ENCODE results near the gene ZBTB34.
"Not testable (repeated sequence)": the region's sequence is repeated elsewhere in the genome, so short reads cannot be mapped to it uniquely, and the experiment has no call there.

Gene ZBTB34

GRCh38 chr9:126860077-126860756 lies at the start of gene ZBTB34:
TSS of gene ZBTB34 (plus strand) at chr9:126860639. CDS start at chr9:126879400, 18,761 bp downstream.
- H3K36me3 ChIP-seq (ENCODE audit: control insufficient read depth, insufficient read depth, low read length) = peaks cover 21% of the 10 kb centered on the region
- H3K4me3 ChIP-seq (ENCODE audit: low read depth, low read length) = peak within 1 kb of the TSS; percentile 79
- H3K9ac ChIP-seq (ENCODE audit: low read depth, low read length) = peak within 1 kb of the TSS; percentile 60
- H3K9me3 ChIP-seq (ENCODE audit: control insufficient read depth, insufficient read depth, low read length) = no peaks in the 10 kb centered on the region
- peaks cover 26% of the 10 kb centered on the region for H3K4me1 ChIP-seq (ENCODE audit: control insufficient read depth, insufficient read depth, low read length)
- H3K27ac ChIP-seq (ENCODE audit: low read depth, low read length) = peak within 1 kb of the TSS; percentile 92
- no peaks in the 10 kb centered on the region for H3K27me3 ChIP-seq (ENCODE audit: control insufficient read depth, insufficient read depth, low read length)

- no peaks in the 10 kb centered on the region for H3K4me1 ChIP-seq (ENCODE audit: control insufficient read depth, insufficient read depth, low read length)
- H3K4me3 ChIP-seq (ENCODE audit: low read depth, low read length) = no peak overlapping the region
- H3K9me3 ChIP-seq (ENCODE audit: control insufficient read depth, insufficient read depth, low read length) = no peaks in the 10 kb centered on the region
- no peak overlapping the region for H3K9ac ChIP-seq (ENCODE audit: low read depth, low read length)
- H3K27me3 ChIP-seq (ENCODE audit: control insufficient read depth, insufficient read depth, low read length) = no peaks in the 10 kb centered on the region
- peaks cover 32% of the 10 kb centered on the region for H3K36me3 ChIP-seq (ENCODE audit: control insufficient read depth, insufficient read depth, low read length)
- no peak overlapping the region for H3K27ac ChIP-seq (ENCODE audit: low read depth, low read length)
These were observed 47.4 kb upstream of the ZBTB34 start for GRCh38 chr9:126813072-126813471.

GRCh38 chr9:126814091-126814490 lies 46.3 kb upstream of the ZBTB34 start:
- no peak overlapping the region for H3K4me3 ChIP-seq (ENCODE audit: low read depth, low read length)
- peaks cover 6% of the 10 kb centered on the region; the same call in 1 of the 2 replicates for H3K9me3 ChIP-seq (ENCODE audit: control insufficient read depth, insufficient read depth, low read length)
- H3K27me3 ChIP-seq (ENCODE audit: control insufficient read depth, insufficient read depth, low read length) = no peaks in the 10 kb centered on the region
- H3K9ac ChIP-seq (ENCODE audit: low read depth, low read length) = no peak overlapping the region
- H3K4me1 ChIP-seq (ENCODE audit: control insufficient read depth, insufficient read depth, low read length) = no peaks in the 10 kb centered on the region
- H3K27ac ChIP-seq (ENCODE audit: low read depth, low read length) = no peak overlapping the region
- H3K36me3 ChIP-seq (ENCODE audit: control insufficient read depth, insufficient read depth, low read length) = peaks cover 26% of the 10 kb centered on the region

GRCh38 chr9:126817615-126818014 lies 42.8 kb upstream of the ZBTB34 start:
- not testable (repeated sequence) for H3K27ac ChIP-seq (ENCODE audit: low read depth, low read length); H3K4me1 ChIP-seq (ENCODE audit: control insufficient read depth, insufficient read depth, low read length); H3K9ac ChIP-seq (ENCODE audit: low read depth, low read length); H3K36me3 ChIP-seq (ENCODE audit: control insufficient read depth, insufficient read depth, low read length); H3K9me3 ChIP-seq (ENCODE audit: control insufficient read depth, insufficient read depth, low read length); H3K4me3 ChIP-seq (ENCODE audit: low read depth, low read length); H3K27me3 ChIP-seq (ENCODE audit: control insufficient read depth, insufficient read depth, low read length)

- Histone ChIP-seq H3K9ac (ENCODE audit: low read depth, low read length) (no peak overlapping the region), H3K36me3 (ENCODE audit: control insufficient read depth, insufficient read depth, low read length) (peaks cover 3% of the 10 kb centered on the region; the same call in 1 of the 2 replicates)
These were observed 42.0 kb upstream of the ZBTB34 start for GRCh38 chr9:126818482-126818881.

GRCh38 chr9:126819482-126819881 lies 41.0 kb upstream of the ZBTB34 start:
- no peak overlapping the region for H3K4me3 ChIP-seq (ENCODE audit: low read depth, low read length)
- no peak overlapping the region for H3K27ac ChIP-seq (ENCODE audit: low read depth, low read length)
- H3K9ac ChIP-seq (ENCODE audit: low read depth, low read length) = no peak overlapping the region
- peaks cover 3% of the 10 kb centered on the region; the same call in 1 of the 2 replicates for H3K36me3 ChIP-seq (ENCODE audit: control insufficient read depth, insufficient read depth, low read length)
- no peaks in the 10 kb centered on the region for H3K27me3 ChIP-seq (ENCODE audit: control insufficient read depth, insufficient read depth, low read length)
- H3K9me3 ChIP-seq (ENCODE audit: control insufficient read depth, insufficient read depth, low read length) = peaks cover 6% of the 10 kb centered on the region; the same call in 1 of the 2 replicates
- no peaks in the 10 kb centered on the region for H3K4me1 ChIP-seq (ENCODE audit: control insufficient read depth, insufficient read depth, low read length)

More at GRCh38 chr9:126818482-126818881, 42.0 kb upstream of the ZBTB34 start:
- Histone ChIP-seq H3K9me3 (ENCODE audit: control insufficient read depth, insufficient read depth, low read length) (peaks cover 6% of the 10 kb centered on the region; the same call in 1 of the 2 replicates), H3K4me3 (ENCODE audit: low read depth, low read length) (no peak overlapping the region), H3K27me3 (ENCODE audit: control insufficient read depth, insufficient read depth, low read length) (no peaks in the 10 kb centered on the region), H3K4me1 (ENCODE audit: control insufficient read depth, insufficient read depth, low read length) (no peaks in the 10 kb centered on the region), H3K27ac (ENCODE audit: low read depth, low read length) (no peak overlapping the region)

- Histone ChIP-seq H3K36me3 (ENCODE audit: control insufficient read depth, insufficient read depth, low read length) (no peaks in the 10 kb centered on the region), H3K27me3 (ENCODE audit: control insufficient read depth, insufficient read depth, low read length) (no peaks in the 10 kb centered on the region), H3K27ac (ENCODE audit: low read depth, low read length) (no peak overlapping the region), H3K4me3 (ENCODE audit: low read depth, low read length) (no peak overlapping the region), H3K9ac (ENCODE audit: low read depth, low read length) (no peak overlapping the region), H3K9me3 (ENCODE audit: control insufficient read depth, insufficient read depth, low read length) (peaks cover 6% of the 10 kb centered on the region; the same call in 1 of the 2 replicates), H3K4me1 (ENCODE audit: control insufficient read depth, insufficient read depth, low read length) (no peaks in the 10 kb centered on the region)
These were observed 38.2 kb upstream of the ZBTB34 start for GRCh38 chr9:126822278-126822677.

GRCh38 chr9:126822873-126823272 lies 37.6 kb upstream of the ZBTB34 start:
- H3K27ac ChIP-seq (ENCODE audit: low read depth, low read length) = no peak overlapping the region

GRCh38 chr9:126824052-126824451 lies 36.4 kb upstream of the ZBTB34 start:
- not testable (repeated sequence) for H3K4me1 ChIP-seq (ENCODE audit: control insufficient read depth, insufficient read depth, low read length); H3K27ac ChIP-seq (ENCODE audit: low read depth, low read length); H3K9ac ChIP-seq (ENCODE audit: low read depth, low read length); H3K4me3 ChIP-seq (ENCODE audit: low read depth, low read length); H3K27me3 ChIP-seq (ENCODE audit: control insufficient read depth, insufficient read depth, low read length); H3K9me3 ChIP-seq (ENCODE audit: control insufficient read depth, insufficient read depth, low read length); H3K36me3 ChIP-seq (ENCODE audit: control insufficient read depth, insufficient read depth, low read length)

More at GRCh38 chr9:126822873-126823272, 37.6 kb upstream of the ZBTB34 start:
- Histone ChIP-seq H3K4me3 (ENCODE audit: low read depth, low read length) (no peak overlapping the region), H3K36me3 (ENCODE audit: control insufficient read depth, insufficient read depth, low read length) (no peaks in the 10 kb centered on the region), H3K4me1 (ENCODE audit: control insufficient read depth, insufficient read depth, low read length) (no peaks in the 10 kb centered on the region), H3K9me3 (ENCODE audit: control insufficient read depth, insufficient read depth, low read length) (peaks cover 6% of the 10 kb centered on the region; the same call in 1 of the 2 replicates), H3K9ac (ENCODE audit: low read depth, low read length) (no peak overlapping the region), H3K27me3 (ENCODE audit: control insufficient read depth, insufficient read depth, low read length) (no peaks in the 10 kb centered on the region)

GRCh38 chr9:126827227-126827626 lies 33.2 kb upstream of the ZBTB34 start:
- H3K4me3 ChIP-seq (ENCODE audit: low read depth, low read length) = no peak overlapping the region
- H3K27ac ChIP-seq (ENCODE audit: low read depth, low read length) = no peak overlapping the region
- no peak overlapping the region for H3K9ac ChIP-seq (ENCODE audit: low read depth, low read length)
- H3K9me3 ChIP-seq (ENCODE audit: control insufficient read depth, insufficient read depth, low read length) = no peaks in the 10 kb centered on the region
- peaks cover 3% of the 10 kb centered on the region; the same call in 1 of the 2 replicates for H3K36me3 ChIP-seq (ENCODE audit: control insufficient read depth, insufficient read depth, low read length)
- H3K4me1 ChIP-seq (ENCODE audit: control insufficient read depth, insufficient read depth, low read length) = no peaks in the 10 kb centered on the region
- H3K27me3 ChIP-seq (ENCODE audit: control insufficient read depth, insufficient read depth, low read length) = no peaks in the 10 kb centered on the region

GRCh38 chr9:126829035-126829434 lies 31.4 kb upstream of the ZBTB34 start:
- Histone ChIP-seq H3K36me3 (ENCODE audit: control insufficient read depth, insufficient read depth, low read length) (peaks cover 21% of the 10 kb centered on the region), H3K9ac (ENCODE audit: low read depth, low read length) (no peak overlapping the region), H3K9me3 (ENCODE audit: control insufficient read depth, insufficient read depth, low read length) (no peaks in the 10 kb centered on the region), H3K4me1 (ENCODE audit: control insufficient read depth, insufficient read depth, low read length) (no peaks in the 10 kb centered on the region), H3K27me3 (ENCODE audit: control insufficient read depth, insufficient read depth, low read length) (no peaks in the 10 kb centered on the region), H3K27ac (ENCODE audit: low read depth, low read length) (no peak overlapping the region), H3K4me3 (ENCODE audit: low read depth, low read length) (no peak overlapping the region)
